T-helper 2 cell treated with Interferon-gamma antibody and Interleukin-4, amounts not matched to agents 100 ng/mL and 5 ng/mL, for 36 hours (primary cell): ENCODE results near the gene MEGF11. TPM values are rescaled to one million over a fixed set of nuclear protein-coding genes. Genes with fewer than 3 reads are reported as not detected.

Source experiments
- intact Hi-C: fragments of 100-400 bp; cut with micrococcal nuclease; formaldehyde crosslinking; loops from one replicate; pipeline ENCODE4 v1.15.1; 2023
- total RNA-seq: library from RNA; stranded (reverse); gene quantifications from 2 replicates; pipeline ENCODE4 v1.2.3, GENCODE V29; 2022

The MEGF11 gene
- total RNA-seq, 1 donor from 2014 or later, result 0.23 TPM

- intact Hi-C loops, result no loop called here
Observed at GRCh38 chr15:66038387-66039116, 215.0 kb downstream of the MEGF11 start.

- intact Hi-C loops, result no loop called here
Observed at GRCh38 chr15:66036859-66037258, 216.7 kb downstream of the MEGF11 start.

GRCh38 chr15:66035901-66036300 lies 217.6 kb downstream of the MEGF11 start:
- intact Hi-C loops, result no loop called here

- intact Hi-C loops, result no loop called here
Observed at GRCh38 chr15:66033143-66033542, 220.4 kb downstream of the MEGF11 start.

GRCh38 chr15:66032006-66032405 lies 221.5 kb downstream of the MEGF11 start:
- intact Hi-C loops, result no loop called here

- intact Hi-C loops, result no loop called here
Observed at GRCh38 chr15:66030650-66031049, 222.9 kb downstream of the MEGF11 start.

- intact Hi-C loops, result no loop called here
Observed at GRCh38 chr15:66029650-66030049, 223.9 kb downstream of the MEGF11 start.

- intact Hi-C loops, result no loop called here
Observed at GRCh38 chr15:66027268-66027805, 226.2 kb downstream of the MEGF11 start.

GRCh38 chr15:66025972-66026371 lies 227.6 kb downstream of the MEGF11 start:
- intact Hi-C loops, result no loop called here

- intact Hi-C loops, result no loop called here
Observed at GRCh38 chr15:66025015-66025452, 228.5 kb downstream of the MEGF11 start.

GRCh38 chr15:66024116-66024515 lies 229.4 kb downstream of the MEGF11 start:
- intact Hi-C loops, result no loop called here

- intact Hi-C loops, result no loop called here
Observed at GRCh38 chr15:66023311-66023972, 230.1 kb downstream of the MEGF11 start.

- intact Hi-C loops, result no loop called here
Observed at GRCh38 chr15:66022163-66022525, 231.4 kb downstream of the MEGF11 start.

- intact Hi-C loops, result no loop called here
Observed at GRCh38 chr15:66021496-66022162, 231.9 kb downstream of the MEGF11 start.

GRCh38 chr15:66019826-66020398 lies 233.6 kb downstream of the MEGF11 start:
- intact Hi-C loops, result no loop called here

GRCh38 chr15:66019368-66019767 lies 234.2 kb downstream of the MEGF11 start:
- intact Hi-C loops, result no loop called here

- intact Hi-C loops, result no loop called here
Observed at GRCh38 chr15:66018488-66018797, 235.1 kb downstream of the MEGF11 start.

GRCh38 chr15:66017792-66018487 lies 235.6 kb downstream of the MEGF11 start:
- intact Hi-C loops, result no loop called here

- intact Hi-C loops, result no loop called here
Observed at GRCh38 chr15:66017000-66017399, 236.6 kb downstream of the MEGF11 start.

- intact Hi-C loops, result no loop called here
Observed at GRCh38 chr15:66016199-66016598, 237.4 kb downstream of the MEGF11 start.

- intact Hi-C loops, result no loop called here
Observed at GRCh38 chr15:66014635-66015182, 238.8 kb downstream of the MEGF11 start.
